DND-41 (cell line): ENCODE results near the gene PHACTR1.

Experiments used
- CTCF ChIP-seq: IDR thresholded peaks from 2 replicates; pipeline ENCODE4 v1.5.1; 2012; ENCODE audit warnings: borderline replicate concordance, low read length, moderate library complexity, mild to moderate bottlenecking; ENCODE audit not compliant: poor library complexity, severe bottlenecking; ENCODE audit errors: extremely low read depth
- EZH2 ChIP-seq: IDR thresholded peaks from 3 replicates; pipeline ENCODE4 v1.6.1; 2012; ENCODE audit warnings: borderline replicate concordance, low read depth, mild to moderate bottlenecking, moderate library complexity, low read length, inconsistent platforms; ENCODE audit not compliant: severe bottlenecking

GRCh38 chr6:13030396-13030795, 313.8 kb downstream of the PHACTR1 start:
- TF ChIP-seq CTCF (no peak), EZH2 (no peak)
